Measurements from ENCODE around the gene UBE2G2. TPM values are rescaled to one million over a fixed set of nuclear protein-coding genes. Genes with fewer than 3 reads are reported as not detected.

The UBE2G2 gene
- total RNA-seq, 1 experiment from 2014 or later, result 121 TPM

DNA sequence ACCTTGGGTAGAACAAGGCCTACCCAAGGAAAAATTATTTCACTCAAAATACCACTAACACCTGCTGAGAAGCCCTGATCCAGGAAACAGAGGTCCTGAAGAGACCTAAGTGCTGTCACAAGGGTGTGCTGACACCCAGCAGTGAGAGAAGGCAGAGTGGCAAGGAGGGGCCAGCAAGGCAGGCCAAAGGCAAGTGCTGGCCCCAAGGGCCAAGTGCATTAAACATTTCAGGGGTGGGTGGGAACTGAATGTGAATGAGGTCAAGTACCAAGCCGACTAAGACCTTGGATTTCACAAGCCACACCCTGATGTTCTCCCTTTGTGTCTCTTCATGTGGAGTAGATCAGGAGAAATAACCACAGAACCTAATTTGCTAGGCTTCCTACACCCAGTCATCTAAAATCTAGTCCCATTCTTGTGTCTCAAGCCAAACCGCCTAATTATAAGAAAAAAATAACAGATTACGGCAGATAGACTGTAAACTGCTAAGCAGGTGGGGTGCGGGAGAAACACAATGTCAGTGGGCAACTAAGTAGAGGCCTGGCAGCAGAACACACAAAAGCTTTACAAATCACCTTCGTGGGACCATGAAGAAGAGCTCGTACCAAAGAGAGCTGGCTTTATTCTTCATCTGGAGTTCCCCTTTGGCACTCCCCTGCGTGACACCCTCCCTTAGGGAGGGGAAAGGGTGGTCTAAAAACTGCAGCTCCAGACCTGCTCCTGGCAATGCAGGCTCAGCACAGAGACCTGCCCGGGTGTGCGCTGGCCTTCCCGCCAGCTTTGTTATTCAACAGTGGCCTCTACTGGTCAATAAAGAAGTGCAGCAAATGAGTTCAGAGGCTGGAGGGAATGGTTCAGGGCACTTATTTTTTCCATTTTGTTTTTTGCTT, 8.7 kb downstream of the UBE2G2 start:
- no peak overlapping the region for H3K9ac ChIP-seq (ENCODE audit: extremely low read depth, insufficient read length, low read length)
- H2BK5ac ChIP-seq (ENCODE audit: insufficient read length, low read length), result no peak overlapping the region
- no peak overlapping the region for H3K4ac ChIP-seq (ENCODE audit: low read depth, low read length)
- H3K9me3 Mint-ChIP-seq, result no peaks in the 10 kb centered on the region; a peak in 1 of 5 replicates
- WGBS (ENCODE audit: extremely low coverage, insufficient read length, low lambda C conversion rate), result no CpG with 5 or more reads among the region's 10 CpGs
- no peaks in the 10 kb centered on the region for H3K27me3 ChIP-seq (ENCODE audit: insufficient read depth, low read length)
- peak; percentile 67 for DNase-seq
- H2AFZ ChIP-seq (ENCODE audit: low read length), result no peak overlapping the region
- H3K79me1 ChIP-seq (ENCODE audit: insufficient read depth, low read depth, low read length, poor library complexity, severe bottlenecking), result peaks cover 9% of the 10 kb centered on the region
- no peak overlapping the region for H4K8ac ChIP-seq (replicated peaks; ENCODE audit: insufficient read length, low read depth, low read length)
- no peak overlapping the region for H2BK120ac ChIP-seq (ENCODE audit: low read depth, low read length, poor library complexity, severe bottlenecking)
- H3K14ac ChIP-seq (ENCODE audit: insufficient read depth, low read length), result no peak overlapping the region
- no peaks in the 10 kb centered on the region for H4K20me1 ChIP-seq (ENCODE audit: control insufficient read depth, insufficient read depth, insufficient read length)
- H3K4me2 ChIP-seq (ENCODE audit: insufficient read depth, insufficient read length, low read length), result no peak overlapping the region
- H4K91ac ChIP-seq (ENCODE audit: insufficient read length, low read depth, low read length), result no peak overlapping the region
- H3K23me2 ChIP-seq (ENCODE audit: insufficient read length, low read depth, low read length, poor library complexity, severe bottlenecking), result no peaks in the 10 kb centered on the region
- peaks cover 11 to 29% of the 10 kb centered on the region in 2 experiments; a peak in 3 of 4 replicates for H3K4me1 Mint-ChIP-seq
- H3K79me2 ChIP-seq (ENCODE audit: insufficient read depth, low read length), result peaks cover 22% of the 10 kb centered on the region; the same call in 1 of the 2 replicates
- no peaks in the 10 kb centered on the region for H3K9me3 ChIP-seq (ENCODE audit: control insufficient read depth, low read depth, low read length)
- H3T11ph ChIP-seq (ENCODE audit: low read length), result no peak overlapping the region
- H2BK12ac ChIP-seq (ENCODE audit: insufficient read length, low read depth, low read length), result no peak overlapping the region
- H3K36me3 Mint-ChIP-seq (ENCODE audit: insufficient read depth in 1 of 3, low read depth in 3 of 3), result peaks cover 35 to 50% (median 37%) of the 10 kb centered on the region in 3 experiments; a peak in 6 of 7 replicates
- no peak overlapping the region for H3K56ac ChIP-seq (ENCODE audit: insufficient read length, low read depth, low read length)
- TF ChIP-seq, protein P1, sequence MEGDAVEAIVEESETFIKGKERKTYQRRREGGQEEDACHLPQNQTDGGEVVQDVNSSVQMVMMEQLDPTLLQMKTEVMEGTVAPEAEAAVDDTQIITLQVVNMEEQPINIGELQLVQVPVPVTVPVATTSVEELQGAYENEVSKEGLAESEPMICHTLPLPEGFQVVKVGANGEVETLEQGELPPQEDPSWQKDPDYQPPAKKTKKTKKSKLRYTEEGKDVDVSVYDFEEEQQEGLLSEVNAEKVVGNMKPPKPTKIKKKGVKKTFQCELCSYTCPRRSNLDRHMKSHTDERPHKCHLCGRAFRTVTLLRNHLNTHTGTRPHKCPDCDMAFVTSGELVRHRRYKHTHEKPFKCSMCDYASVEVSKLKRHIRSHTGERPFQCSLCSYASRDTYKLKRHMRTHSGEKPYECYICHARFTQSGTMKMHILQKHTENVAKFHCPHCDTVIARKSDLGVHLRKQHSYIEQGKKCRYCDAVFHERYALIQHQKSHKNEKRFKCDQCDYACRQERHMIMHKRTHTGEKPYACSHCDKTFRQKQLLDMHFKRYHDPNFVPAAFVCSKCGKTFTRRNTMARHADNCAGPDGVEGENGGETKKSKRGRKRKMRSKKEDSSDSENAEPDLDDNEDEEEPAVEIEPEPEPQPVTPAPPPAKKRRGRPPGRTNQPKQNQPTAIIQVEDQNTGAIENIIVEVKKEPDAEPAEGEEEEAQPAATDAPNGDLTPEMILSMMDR (conservative IDR thresholded peaks at IDR 0.05), result peak; percentile 87
- H2AK5ac ChIP-seq (ENCODE audit: insufficient read length, low read length), result no peak overlapping the region
- H3K23ac ChIP-seq (ENCODE audit: insufficient read length, low read depth, low read length), result no peak overlapping the region
- no peak overlapping the region for H3K27ac ChIP-seq (ENCODE audit: insufficient read length, low read depth, low read length)
- no peaks in the 10 kb centered on the region for H3K27me3 Mint-ChIP-seq (ENCODE audit: low read depth)
- H4K5ac ChIP-seq (ENCODE audit: insufficient read length, low read depth, low read length), result no peak overlapping the region
- H3K18ac ChIP-seq (ENCODE audit: insufficient read length, low read depth, low read length), result no peak overlapping the region
- H2BK15ac ChIP-seq (ENCODE audit: low read depth, low read length), result no peak overlapping the region
- H2BK20ac ChIP-seq (ENCODE audit: low read depth, low read length, poor library complexity, severe bottlenecking), result no peak overlapping the region
- H3K4me3 Mint-ChIP-seq, result no peak overlapping the region
- no peak overlapping the region; a peak in 1 of 7 replicates for H3K27ac Mint-ChIP-seq
- no peaks in the 10 kb centered on the region; the same call in 1 of the 2 replicates for H3K4me1 ChIP-seq (ENCODE audit: insufficient read depth, low read length)

Data from H9 (cell line).